ENCODE data around the gene PIP5K1B.

PIP5K1B gene

GRCh38 chr9:69036799-69037198, 331.8 kb downstream of the PIP5K1B start:
- H3K79me2 ChIP-seq (ENCODE audit: insufficient read depth, low read length): peaks cover 10% of the 10 kb centered on the region; the same call in 1 of the 2 replicates

GRCh38 chr9:69040646-69041045, 335.6 kb downstream of the PIP5K1B start:
- H3K4me1 ChIP-seq (ENCODE audit: insufficient read depth, low read length, severe bottlenecking): peaks cover 10% of the 10 kb centered on the region
- no peak for TF ChIP-seq EZH2 (IDR thresholded peaks at IDR 0.05; ENCODE audit: borderline replicate concordance, low read length)
- no peak for TF ChIP-seq CTCF (IDR thresholded peaks at IDR 0.05; ENCODE audit: low read length)
- H4K20me1 ChIP-seq (ENCODE audit: insufficient read depth, low read length): no peaks in the 10 kb centered on the region
- no peaks in the 10 kb centered on the region for H3K9me2 ChIP-seq (ENCODE audit: low read depth, low read length)
- H3K27me3 ChIP-seq (ENCODE audit: insufficient read depth, low read length): no peaks in the 10 kb centered on the region
- no peaks in the 10 kb centered on the region for H3K36me3 ChIP-seq (ENCODE audit: insufficient read depth, low read length)
- H3K9ac ChIP-seq (ENCODE audit: low read length): no peak overlapping the region
- H3K27ac ChIP-seq (ENCODE audit: low read depth, low read length, poor library complexity, severe bottlenecking): no peak overlapping the region
- no peak overlapping the region for H3K4me3 ChIP-seq (ENCODE audit: low read depth, low read length, poor library complexity, severe bottlenecking)
- H3K79me2 ChIP-seq (ENCODE audit: insufficient read depth, low read length): peaks cover 10% of the 10 kb centered on the region; the same call in 1 of the 2 replicates
- H3K9me3 ChIP-seq (ENCODE audit: low read length): no peaks in the 10 kb centered on the region
- H3F3A ChIP-seq (ENCODE audit: insufficient read depth, low read length): no peaks in the 10 kb centered on the region
- H3K4me2 ChIP-seq (ENCODE audit: low read length): no peak overlapping the region
- H2AFZ ChIP-seq (ENCODE audit: low read length): no peak overlapping the region

More at GRCh38 chr9:69036799-69037198, 331.8 kb downstream of the PIP5K1B start:
- Histone ChIP-seq H3K4me2 (ENCODE audit: low read length) (peak overlapping the region; percentile 92), H3K36me3 (ENCODE audit: insufficient read depth, low read length) (no peaks in the 10 kb centered on the region), H3K4me3 (ENCODE audit: low read depth, low read length, poor library complexity, severe bottlenecking) (peak overlapping the region; percentile 87), H3K9me2 (ENCODE audit: low read depth, low read length) (no peaks in the 10 kb centered on the region), H3K4me1 (ENCODE audit: insufficient read depth, low read length, severe bottlenecking) (peaks cover 10% of the 10 kb centered on the region), H4K20me1 (ENCODE audit: insufficient read depth, low read length) (no peaks in the 10 kb centered on the region), H2AFZ (ENCODE audit: low read length) (peak overlapping the region; percentile 15; the same call in 1 of the 2 replicates), H3K9ac (ENCODE audit: low read length) (peak overlapping the region; percentile 80), H3K27me3 (ENCODE audit: insufficient read depth, low read length) (no peaks in the 10 kb centered on the region), H3K27ac (ENCODE audit: low read depth, low read length, poor library complexity, severe bottlenecking) (peak overlapping the region; percentile 66), H3F3A (ENCODE audit: insufficient read depth, low read length) (no peaks in the 10 kb centered on the region), H3K9me3 (ENCODE audit: low read length) (no peaks in the 10 kb centered on the region)
- TF ChIP-seq CTCF (IDR thresholded peaks at IDR 0.05; ENCODE audit: low read length) (no peak), EZH2 (IDR thresholded peaks at IDR 0.05; ENCODE audit: borderline replicate concordance, low read length) (no peak)

GRCh38 chr9:69044240-69045219, 339.5 kb downstream of the PIP5K1B start:
- Histone ChIP-seq H3K36me3 (ENCODE audit: insufficient read depth, low read length) (peaks cover 27% of the 10 kb centered on the region), H3K4me1 (ENCODE audit: insufficient read depth, low read length, severe bottlenecking) (no peaks in the 10 kb centered on the region)

More at GRCh38 chr9:69044240-69045219, 339.5 kb downstream of the PIP5K1B start:
- Histone ChIP-seq H3K9me2 (ENCODE audit: low read depth, low read length) (no peaks in the 10 kb centered on the region), H4K20me1 (ENCODE audit: insufficient read depth, low read length) (no peaks in the 10 kb centered on the region), H3K4me2 (ENCODE audit: low read length) (no peak overlapping the region), H3K4me3 (ENCODE audit: low read depth, low read length, poor library complexity, severe bottlenecking) (no peak overlapping the region), H2AFZ (ENCODE audit: low read length) (no peak overlapping the region), H3F3A (ENCODE audit: insufficient read depth, low read length) (no peaks in the 10 kb centered on the region), H3K27ac (ENCODE audit: low read depth, low read length, poor library complexity, severe bottlenecking) (no peak overlapping the region), H3K79me2 (ENCODE audit: insufficient read depth, low read length) (no peaks in the 10 kb centered on the region), H3K9ac (ENCODE audit: low read length) (no peak overlapping the region), H3K27me3 (ENCODE audit: insufficient read depth, low read length) (no peaks in the 10 kb centered on the region), H3K9me3 (ENCODE audit: low read length) (no peaks in the 10 kb centered on the region)
- no peak for TF ChIP-seq CTCF (IDR thresholded peaks at IDR 0.05; ENCODE audit: low read length)
- TF ChIP-seq EZH2 (IDR thresholded peaks at IDR 0.05; ENCODE audit: borderline replicate concordance, low read length): no peak
